Tongue (tissue), 2 donors: ENCODE data around the gene FBXL22. TPM values are rescaled to one million over a fixed set of nuclear protein-coding genes. Genes with fewer than 3 reads are reported as not detected.
A peak's percentile ranks its signal among the peaks of the same experiment; 100 is the strongest.

Source experiments
- DNase-seq: peaks from one replicate; pipeline ENCODE4 v3.0.0-alpha.2; 2015
- total RNA-seq: library from RNA; depleted of rRNA; stranded (reverse); fragments of >200 nt; gene quantifications from one replicate; pipeline ENCODE4 v1.2.3, GENCODE V29; 2014

The FBXL22 gene, protein sequence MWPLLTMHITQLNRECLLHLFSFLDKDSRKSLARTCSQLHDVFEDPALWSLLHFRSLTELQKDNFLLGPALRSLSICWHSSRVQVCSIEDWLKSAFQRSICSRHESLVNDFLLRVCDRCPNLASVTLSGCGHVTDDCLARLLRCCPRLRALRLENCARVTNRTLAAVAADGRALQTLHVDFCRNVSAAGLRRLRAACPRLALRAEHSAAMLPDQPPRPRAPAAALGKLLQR
- total RNA-seq, result 21.7 TPM

- DNase-seq, result peak; percentile 87
Measured at GRCh38 chr15:63597038-63597790, at the start of gene FBXL22. Gene FBXL22 (plus strand): TSS chr15:63597387. CDS start chr15:63597393, 6 bp downstream.

DNA sequence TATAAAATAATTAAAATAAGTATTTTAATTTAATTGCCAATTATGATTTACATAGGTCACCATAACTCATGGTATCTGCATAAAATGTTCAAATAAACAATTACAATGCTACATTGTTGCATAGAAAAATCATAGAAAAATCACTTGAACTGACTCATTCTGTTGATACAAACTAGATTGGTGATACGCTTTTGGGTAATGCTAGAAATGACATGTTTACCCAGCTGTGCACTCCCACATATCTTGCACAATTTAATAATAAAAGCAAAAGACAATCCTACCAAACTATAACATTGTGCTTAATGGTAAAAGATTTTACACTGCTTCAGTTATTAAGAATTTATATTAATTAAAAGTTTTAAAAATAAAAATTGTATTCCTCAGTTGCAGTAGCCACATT, 45.8 kb upstream of the FBXL22 start:
- no peak for DNase-seq

- peak; percentile 20 for DNase-seq
Measured at GRCh38 chr15:63553388-63553791, 43.8 kb upstream of the FBXL22 start.

GRCh38 chr15:63554337-63554927, 42.8 kb upstream of the FBXL22 start:
- DNase-seq, result no peak

DNA sequence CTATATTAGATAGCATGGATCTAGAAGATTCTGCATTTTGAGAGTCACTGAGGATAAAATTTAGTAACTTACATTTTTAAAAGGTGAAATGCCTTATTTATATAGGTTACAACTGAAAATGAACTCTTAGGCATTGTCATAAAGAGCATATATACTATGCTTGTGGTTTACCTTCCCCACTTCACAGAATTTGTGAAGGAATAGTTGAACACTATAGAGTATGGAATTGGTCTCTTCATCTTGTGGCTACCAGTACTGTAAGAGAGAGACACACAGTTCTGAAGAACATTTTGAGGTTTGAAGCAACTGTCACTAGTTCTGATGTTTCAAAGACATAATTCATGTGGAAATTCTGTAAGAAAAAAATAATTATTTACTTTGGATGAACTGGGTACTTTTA, 41.7 kb upstream of the FBXL22 start:
- no peak for DNase-seq

- DNase-seq, result no peak
Measured at GRCh38 chr15:63556246-63556645, 40.9 kb upstream of the FBXL22 start.

GRCh38 chr15:63556736-63557135, 40.5 kb upstream of the FBXL22 start:
- no peak for DNase-seq

DNA sequence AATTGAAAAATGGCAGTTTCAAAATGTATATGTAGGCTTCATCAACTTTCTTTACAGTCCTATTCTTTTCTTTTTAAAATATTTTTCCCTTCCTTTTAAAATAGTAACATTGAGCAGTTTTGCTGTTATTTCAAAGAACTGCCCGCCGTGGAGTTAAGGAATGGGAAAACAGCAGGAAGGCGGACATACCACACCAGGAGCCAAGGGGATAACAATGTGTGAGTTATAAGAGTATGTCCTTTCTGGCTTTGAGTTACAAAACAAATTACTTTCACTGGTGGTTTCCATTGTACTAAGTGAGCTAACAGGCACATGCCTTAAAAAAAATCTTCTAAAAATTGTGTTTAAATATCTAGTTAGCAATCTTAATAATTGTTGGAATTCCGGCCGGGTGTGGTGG, 37.4 kb upstream of the FBXL22 start:
- no peak for DNase-seq

DNA sequence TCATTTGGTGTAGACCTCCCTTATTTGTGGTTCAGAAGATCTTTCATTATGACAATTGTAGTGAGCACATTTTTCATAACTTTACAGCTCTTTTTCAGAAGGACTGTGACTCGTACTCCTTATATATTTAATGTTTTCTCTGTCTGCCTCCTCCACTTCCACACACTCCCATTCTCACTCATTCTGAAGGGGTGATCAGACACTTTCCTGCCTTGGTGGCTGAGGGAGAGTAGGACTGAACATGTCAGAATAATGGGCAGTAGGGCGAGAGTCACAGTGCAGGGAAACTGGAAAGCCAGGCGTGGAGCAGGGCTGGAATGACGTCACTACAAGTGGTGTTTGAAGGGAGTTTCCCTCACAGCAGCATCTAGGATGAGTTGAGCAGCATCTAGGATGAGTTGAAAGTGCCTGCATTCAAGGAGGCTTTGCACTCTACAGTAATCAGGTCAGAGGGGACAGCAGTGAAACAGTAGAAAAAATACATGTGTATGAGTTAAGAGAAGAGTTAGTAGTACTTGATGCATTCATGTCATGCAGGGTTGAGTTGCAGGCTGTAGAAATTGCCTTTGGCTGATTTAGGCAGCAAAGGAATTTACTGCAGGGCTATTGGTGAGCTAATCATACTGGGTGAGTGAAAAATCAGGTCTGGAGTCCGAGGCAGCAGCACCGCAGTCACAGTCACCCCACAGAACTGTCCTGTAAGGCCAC, 36.3 kb upstream of the FBXL22 start:
- no peak for DNase-seq

GRCh38 chr15:63564093-63564492, 33.1 kb upstream of the FBXL22 start:
- DNase-seq, result no peak

DNA sequence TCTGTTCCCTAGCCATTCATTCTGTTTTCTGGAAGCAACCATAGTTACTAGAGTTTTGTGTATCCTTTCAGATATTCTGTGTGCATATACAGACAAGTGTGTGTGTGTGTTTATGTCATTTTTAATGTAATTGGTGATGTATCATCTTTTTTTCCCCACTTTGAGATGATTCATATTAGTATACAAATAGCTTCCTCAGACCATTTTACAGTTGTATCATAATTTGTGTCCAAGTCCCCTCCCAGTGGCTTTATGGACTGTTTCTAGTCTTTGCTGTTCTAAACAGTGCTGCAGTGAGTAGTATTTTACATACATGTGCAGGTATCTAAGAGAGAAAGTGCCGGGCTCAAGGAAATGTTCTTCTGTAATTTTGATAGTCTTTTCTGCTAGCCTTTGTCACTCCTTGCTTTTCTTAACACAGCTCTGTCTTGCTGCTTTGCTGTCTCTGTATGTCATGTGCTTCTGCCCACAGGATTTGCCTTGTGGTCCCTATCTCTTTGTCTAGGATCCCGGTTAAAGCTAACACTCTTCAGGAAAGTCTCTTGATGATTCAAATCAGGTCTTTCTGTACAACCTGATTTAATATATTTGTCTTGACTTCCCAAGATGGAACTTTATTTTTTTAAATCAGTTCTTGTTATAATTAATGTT, 31.5 kb upstream of the FBXL22 start:
- no peak for DNase-seq

GRCh38 chr15:63572749-63573464, 24.3 kb upstream of the FBXL22 start:
- no peak for DNase-seq

GRCh38 chr15:63573533-63573932, 23.7 kb upstream of the FBXL22 start:
- no peak for DNase-seq

GRCh38 chr15:63575312-63575711, 21.9 kb upstream of the FBXL22 start:
- DNase-seq, result no peak

DNA sequence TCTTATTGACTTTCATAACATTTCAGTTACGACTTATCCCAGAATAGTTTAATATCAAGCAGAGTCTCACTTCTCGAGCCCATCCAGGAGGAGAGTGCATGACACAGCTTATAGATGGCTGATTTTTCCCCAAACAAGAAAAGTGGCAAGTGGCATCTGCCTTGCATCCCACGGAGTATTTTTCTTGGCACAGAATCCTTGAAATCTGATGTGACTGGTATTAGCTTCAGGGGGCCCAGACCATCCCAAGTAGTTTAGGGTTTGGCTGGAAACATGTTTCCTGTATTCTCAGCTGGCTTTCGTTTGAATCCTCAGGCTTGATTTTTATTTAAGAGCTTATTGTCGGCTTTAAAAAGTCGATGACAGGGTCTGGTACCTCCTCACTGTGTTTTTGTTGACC, 20.7 kb upstream of the FBXL22 start:
- peak; percentile 45 for DNase-seq

- no peak for DNase-seq
Measured at GRCh38 chr15:63582179-63582578, 15.0 kb upstream of the FBXL22 start.

DNA sequence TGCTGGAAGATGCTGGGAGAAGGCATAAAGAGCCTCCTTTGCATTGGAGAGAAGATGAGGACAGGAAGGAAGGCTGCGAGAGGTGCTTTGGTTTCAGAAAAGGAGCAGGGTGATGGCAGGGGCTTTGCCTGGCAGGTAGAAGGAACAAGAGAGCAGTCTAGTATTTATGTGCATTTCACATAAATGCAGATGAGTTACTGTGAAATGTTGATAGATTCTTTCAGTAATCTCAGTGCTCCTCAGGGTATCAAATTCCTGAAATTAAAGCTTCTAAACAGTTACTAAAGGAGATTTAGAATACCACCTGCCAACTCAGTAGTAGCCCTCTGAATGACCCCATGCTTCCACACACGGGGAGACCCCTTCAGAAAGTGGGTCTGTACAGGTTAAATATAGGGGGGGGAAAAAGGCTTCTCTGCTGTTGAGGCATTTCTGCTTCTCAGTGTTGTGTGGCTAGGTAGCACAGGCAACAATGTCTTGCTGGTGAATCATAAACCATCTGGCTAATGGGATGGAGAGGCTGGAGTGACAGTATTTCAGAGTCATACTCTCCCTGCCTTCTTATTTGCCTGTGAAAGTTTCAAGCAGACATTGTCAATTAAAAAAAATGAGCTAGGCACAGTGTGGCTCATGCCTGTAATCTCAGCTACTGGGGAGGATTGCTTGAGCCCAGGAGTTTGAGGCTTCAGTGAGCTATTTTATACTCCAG, 14.3 kb upstream of the FBXL22 start:
- no peak for DNase-seq

GRCh38 chr15:63586790-63587189, 10.4 kb upstream of the FBXL22 start:
- no peak for DNase-seq

- DNase-seq, result no peak
Measured at GRCh38 chr15:63587527-63587926, 9.7 kb upstream of the FBXL22 start.

GRCh38 chr15:63588826-63589225, 8.4 kb upstream of the FBXL22 start:
- DNase-seq, result no peak
